Keratinocyte (primary cell): Measurements from ENCODE around the gene TCF7.

Experiments used
- CTCF ChIP-seq, 3 experiments: IDR thresholded peaks in 1 of 3; conservative IDR thresholded peaks in 1 of 3; optimal IDR thresholded peaks in 1 of 3; 2 replicates in 2 of 3; 3 replicates in 1 of 3; pipeline versions ENCODE3 to v1.5.1; 2011; ENCODE audit warnings: low read length in 3 of 3, mild to moderate bottlenecking in 3 of 3, moderate library complexity in 2 of 3, control low read depth in 1 of 3, inconsistent platforms in 1 of 3; ENCODE audit not compliant: insufficient read depth in 2 of 3; ENCODE audit errors: extremely low read depth in 1 of 3
- EZH2 ChIP-seq: IDR thresholded peaks from one replicate; pipeline ENCODE4 v1.6.1; 2012; ENCODE audit warnings: inconsistent platforms, mild to moderate bottlenecking, low read length, moderate library complexity

DNA sequence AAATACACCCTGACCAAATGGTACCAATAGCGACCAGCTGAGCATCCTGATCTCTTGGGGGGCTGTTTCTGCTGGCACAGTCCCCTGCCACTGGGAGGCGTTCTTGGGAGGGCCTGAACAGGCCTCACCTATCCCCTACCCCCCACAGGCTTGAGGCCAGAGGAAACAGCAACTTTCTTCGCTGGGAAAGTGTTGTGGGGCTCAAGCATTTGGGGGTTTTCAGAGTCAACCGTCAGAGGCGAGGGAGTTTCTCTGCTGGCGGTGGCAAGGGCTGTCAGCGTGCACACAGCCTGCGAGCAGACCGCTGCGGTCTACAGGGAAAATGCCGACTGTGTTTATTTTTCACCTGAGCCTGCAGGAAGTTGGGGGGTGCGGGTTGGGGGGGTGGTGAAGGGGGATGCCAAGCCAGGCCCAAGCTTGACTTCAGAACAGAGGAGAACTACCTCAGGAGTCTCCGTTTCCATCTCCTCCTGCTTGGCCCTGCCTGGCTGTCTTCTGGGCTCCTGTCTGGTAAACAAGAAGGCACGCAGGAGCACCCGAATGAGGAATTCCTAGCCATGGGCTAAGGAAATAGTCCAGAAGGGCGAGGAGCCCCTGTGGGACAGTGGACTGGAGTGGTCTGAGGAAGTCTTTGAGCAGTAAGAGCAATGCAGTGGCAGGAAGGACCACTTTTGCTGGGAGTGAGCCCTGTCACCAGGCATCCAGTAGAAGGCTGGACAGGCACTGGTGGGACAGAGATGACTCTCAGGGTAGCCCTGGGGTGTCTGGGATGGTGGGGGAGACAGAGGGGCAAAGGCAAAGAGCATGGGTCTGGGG lies 18.1 kb downstream of the TCF7 start:
- TF ChIP-seq CTCF (optimal IDR thresholded peaks at IDR 0.05 in 1 of 3, IDR thresholded peaks at IDR 0.05 in 1 of 3, conservative IDR thresholded peaks at IDR 0.05 in 1 of 3; ENCODE audit: extremely low read depth in 1 of 3, insufficient read depth in 2 of 3, low read length in 3 of 3) (no peak), EZH2 (no peak)
